ENCODE results near the gene BRK1.

GRCh38 chr3:10121064-10121463 is 5.6 kb downstream of the BRK1 start:
- TF ChIP-seq CTCF (IDR thresholded peaks at IDR 0.05; ENCODE audit: insufficient read depth, low read depth, low read length) (no peak), EZH2 (IDR thresholded peaks at IDR 0.05; ENCODE audit: insufficient read depth, low read length) (no peak)
